Astrocyte (in vitro differentiated cells and primary cell): ENCODE data around the gene VIPR2. TPM values are rescaled to one million over a fixed set of nuclear protein-coding genes. Genes with fewer than 3 reads are reported as not detected.

Experiments
- DNase-seq: peaks from one replicate; pipeline ENCODE4 v3.0.0-alpha.2; 2010; ENCODE audit warnings: low read depth
- FAIRE-seq: peaks from 2 replicates; lab custom pipeline; 2011; peaks lifted over from hg19 to GRCh38; lab: Jason Lieb, UNC
- H2AFZ ChIP-seq: 2 replicates; pipeline ENCODE4 v1.6.0; 2012; ENCODE audit warnings: low read depth, low read length, inconsistent platforms
- H3K27ac ChIP-seq: 2 replicates; pipeline ENCODE4 v1.5.1; 2011; ENCODE audit warnings: low read depth, low read length, inconsistent platforms
- H3K27me3 ChIP-seq: 2 replicates; pipeline ENCODE4 v1.6.0; 2011; ENCODE audit warnings: low read length, inconsistent platforms; ENCODE audit not compliant: insufficient read depth
- H3K36me3 ChIP-seq: 2 replicates; pipeline ENCODE4 v1.5.1; 2011; ENCODE audit warnings: low read length, inconsistent platforms; ENCODE audit not compliant: insufficient read depth
- H3K4me1 ChIP-seq: 2 replicates; pipeline ENCODE4 v1.5.1; 2011; ENCODE audit warnings: low read length, inconsistent platforms; ENCODE audit not compliant: insufficient read depth
- H3K4me2 ChIP-seq: 2 replicates; pipeline ENCODE4 v1.6.0; 2012; ENCODE audit warnings: low read length, inconsistent platforms
- H3K4me3 ChIP-seq: 2 replicates; pipeline ENCODE4 v1.5.1; 2011; ENCODE audit warnings: low read depth, mild to moderate bottlenecking, low read length, inconsistent platforms; ENCODE audit not compliant: insufficient read depth
- H3K79me2 ChIP-seq: 2 replicates; pipeline ENCODE4 v1.6.0; 2012; ENCODE audit warnings: mild to moderate bottlenecking, low read length, inconsistent platforms; ENCODE audit not compliant: insufficient read depth
- H3K9ac ChIP-seq: 2 replicates; pipeline ENCODE4 v1.6.0; 2012; ENCODE audit warnings: mild to moderate bottlenecking, low read length, inconsistent platforms
- H3K9me3 ChIP-seq: 2 replicates; pipeline ENCODE4 v1.5.1; 2012; ENCODE audit warnings: low read depth, mild to moderate bottlenecking, low read length, inconsistent platforms; ENCODE audit not compliant: insufficient read depth
- H4K20me1 ChIP-seq: 2 replicates; pipeline ENCODE4 v1.6.0; 2012; ENCODE audit warnings: low read length, inconsistent platforms; ENCODE audit not compliant: insufficient read depth
- H3K27ac Mint-ChIP-seq: one replicate; pipeline ENCODE4 v1.8.0; 2021; ENCODE audit warnings: mild to moderate bottlenecking, mixed read lengths; ENCODE audit not compliant: unreplicated experiment
- H3K27me3 Mint-ChIP-seq: one replicate; pipeline ENCODE4 v1.8.0; 2021; ENCODE audit warnings: low read depth, mixed read lengths; ENCODE audit not compliant: unreplicated experiment
- H3K36me3 Mint-ChIP-seq: one replicate; pipeline ENCODE4 v1.8.0; 2021; ENCODE audit warnings: low read depth, mixed read lengths; ENCODE audit not compliant: unreplicated experiment
- H3K4me1 Mint-ChIP-seq: one replicate; pipeline ENCODE4 v1.8.0; 2021; ENCODE audit warnings: low read depth, mixed read lengths; ENCODE audit not compliant: unreplicated experiment
- H3K4me3 Mint-ChIP-seq: one replicate; pipeline ENCODE4 v1.8.0; 2021; ENCODE audit warnings: mild to moderate bottlenecking, moderate library complexity, mixed read lengths; ENCODE audit not compliant: unreplicated experiment
- H3K9me3 Mint-ChIP-seq: one replicate; pipeline ENCODE4 v1.8.0; 2021; ENCODE audit warnings: mild to moderate bottlenecking, mixed read lengths; ENCODE audit not compliant: unreplicated experiment
- CTCF ChIP-seq: IDR thresholded peaks from 2 replicates; pipeline ENCODE4 v1.5.1; 2011; ENCODE audit warnings: low read depth, mild to moderate bottlenecking, inconsistent platforms, low read length, moderate library complexity; ENCODE audit not compliant: insufficient read depth
- EZH2 ChIP-seq: IDR thresholded peaks from 2 replicates; pipeline ENCODE4 v1.6.1; 2012; ENCODE audit warnings: mild to moderate bottlenecking, low read length, inconsistent platforms; ENCODE audit not compliant: insufficient read depth
- total RNA-seq: library from RNA; stranded (reverse); gene quantifications from 2 replicates; pipeline ENCODE4 v1.2.1, GENCODE V29; 2021

VIPR2 gene
- total RNA-seq, 1 donor from 2014 or later = 0.68 TPM

GRCh38 chr7:159015454-159016410 is 128.9 kb downstream of the VIPR2 start:
- Histone ChIP-seq H3K9me3 (peaks cover 7% of the 10 kb centered on the region), H3K4me3 (no peak overlapping the region), H3K79me2 (no peaks in the 10 kb centered on the region), H3K4me1 (no peaks in the 10 kb centered on the region), H3K36me3 (no peaks in the 10 kb centered on the region), H4K20me1 (no peaks in the 10 kb centered on the region), H3K9ac (no peak overlapping the region), H3K4me2 (no peak overlapping the region), H3K27ac (no peak overlapping the region), H2AFZ (no peak overlapping the region), H3K27me3 (no peaks in the 10 kb centered on the region)
- no peak for DNase-seq
- H3K36me3 Mint-ChIP-seq = no peaks in the 10 kb centered on the region
- no peak for FAIRE-seq
- peaks cover 2% of the 10 kb centered on the region for H3K9me3 Mint-ChIP-seq
- H3K27ac Mint-ChIP-seq = no peak overlapping the region
- H3K4me1 Mint-ChIP-seq = peaks cover 5% of the 10 kb centered on the region
- no peak for TF ChIP-seq EZH2
- peaks cover 24% of the 10 kb centered on the region for H3K27me3 Mint-ChIP-seq
- no peak overlapping the region for H3K4me3 Mint-ChIP-seq

- H3K27ac ChIP-seq = no peak overlapping the region
- no peaks in the 10 kb centered on the region for H3K79me2 ChIP-seq
- TF ChIP-seq CTCF (no peak), EZH2 (no peak)
- peaks cover 7% of the 10 kb centered on the region for H3K9me3 ChIP-seq
- H3K4me1 ChIP-seq = no peaks in the 10 kb centered on the region
- Mint-ChIP-seq H3K4me3 (no peak overlapping the region), H3K27ac (no peak overlapping the region), H3K36me3 (no peaks in the 10 kb centered on the region), H3K9me3 (peaks cover 4% of the 10 kb centered on the region), H3K27me3 (peaks cover 26% of the 10 kb centered on the region), H3K4me1 (peaks cover 5% of the 10 kb centered on the region)
- no peak overlapping the region for H3K4me3 ChIP-seq
- no peaks in the 10 kb centered on the region for H3K36me3 ChIP-seq
- no peaks in the 10 kb centered on the region for H4K20me1 ChIP-seq
- H3K27me3 ChIP-seq = no peaks in the 10 kb centered on the region
- H3K4me2 ChIP-seq = no peak overlapping the region
- no peak for FAIRE-seq
- H3K9ac ChIP-seq = no peak overlapping the region
- DNase-seq = no peak
- no peak overlapping the region for H2AFZ ChIP-seq
These were observed 129.6 kb downstream of the VIPR2 start for GRCh38 chr7:159015081-159015453.

GRCh38 chr7:159014297-159015062 is 130.2 kb downstream of the VIPR2 start:
- Mint-ChIP-seq H3K4me1 (peaks cover 5% of the 10 kb centered on the region), H3K4me3 (no peak overlapping the region), H3K36me3 (no peaks in the 10 kb centered on the region), H3K9me3 (peaks cover 4% of the 10 kb centered on the region), H3K27me3 (peaks cover 26% of the 10 kb centered on the region), H3K27ac (no peak overlapping the region)
- Histone ChIP-seq H3K79me2 (no peaks in the 10 kb centered on the region), H4K20me1 (no peaks in the 10 kb centered on the region), H3K9me3 (peaks cover 7% of the 10 kb centered on the region), H3K4me3 (no peak overlapping the region), H2AFZ (no peak overlapping the region), H3K27ac (no peak overlapping the region), H3K9ac (no peak overlapping the region), H3K4me2 (no peak overlapping the region), H3K27me3 (no peaks in the 10 kb centered on the region), H3K36me3 (no peaks in the 10 kb centered on the region), H3K4me1 (no peaks in the 10 kb centered on the region)
- FAIRE-seq (no peak), DNase-seq (no peak)
- TF ChIP-seq CTCF = no peak
- no peak for TF ChIP-seq EZH2
